AG04449 (cell line): ENCODE data around the gene BTBD2.

ENCODE experiments used
- CTCF ChIA-PET: fragments of 350-600 bp; formaldehyde crosslinking; extraction: SDS; loops from one replicate; lab custom pipeline; 2021; ENCODE audit warnings: antibody characterized with exemption; lab: Yijun Ruan, JAX
- POLR2A ChIA-PET: fragments of 400-600, 350-600 bp; formaldehyde crosslinking; extraction: SDS; loops from one replicate; lab custom pipeline; 2020; ENCODE audit warnings: antibody characterized with exemption, inconsistent platforms; lab: Yijun Ruan, JAX
- DNase-seq: peaks from one replicate; pipeline ENCODE4 v3.0.0-alpha.2; 2010; ENCODE audit warnings: low read depth, low spot score
- H3K4me3 ChIP-seq: 2 replicates; pipeline ENCODE4 v1.5.1; 2011; ENCODE audit warnings: low read depth, mild to moderate bottlenecking, control low read depth, low read length
- TF ChIP-seq, protein P1 (sequence below): IDR thresholded peaks from one replicate; pipeline ENCODE4 v1.5.1; 2011; ENCODE audit warnings: mild to moderate bottlenecking, moderate library complexity, low read length, control low read depth, inconsistent platforms; ENCODE audit not compliant: insufficient read depth; ENCODE audit errors: missing control alignments

BTBD2 gene

DNA sequence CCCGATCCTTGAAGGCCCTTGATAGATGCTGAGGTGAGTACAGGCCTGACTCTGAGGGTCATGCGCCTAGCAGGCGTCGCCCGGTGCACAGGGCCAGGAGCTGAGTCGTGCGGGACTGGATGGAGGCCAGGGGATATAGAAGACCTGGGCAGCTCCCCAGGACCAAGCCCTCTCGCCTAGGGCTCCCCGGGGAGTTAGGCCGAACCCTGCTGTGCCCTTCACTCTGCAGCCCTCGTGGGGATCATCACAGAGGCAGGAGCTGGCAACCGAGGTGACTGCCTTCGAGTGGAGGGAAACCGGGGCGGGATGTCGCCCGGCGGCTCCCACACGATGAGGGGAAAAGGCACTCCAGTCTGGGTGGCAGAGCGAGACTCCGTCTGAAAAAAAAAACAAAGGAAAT is 62.9 kb downstream of the BTBD2 start:
- ChIA-PET POLR2A (no interaction called here), CTCF (interaction anchor here (1.5 kb wide), 1 partner anchor 24 kb away, joined by 4 read pairs; no protein-coding TSS in a partner anchor)
- TF ChIP-seq, protein P1, sequence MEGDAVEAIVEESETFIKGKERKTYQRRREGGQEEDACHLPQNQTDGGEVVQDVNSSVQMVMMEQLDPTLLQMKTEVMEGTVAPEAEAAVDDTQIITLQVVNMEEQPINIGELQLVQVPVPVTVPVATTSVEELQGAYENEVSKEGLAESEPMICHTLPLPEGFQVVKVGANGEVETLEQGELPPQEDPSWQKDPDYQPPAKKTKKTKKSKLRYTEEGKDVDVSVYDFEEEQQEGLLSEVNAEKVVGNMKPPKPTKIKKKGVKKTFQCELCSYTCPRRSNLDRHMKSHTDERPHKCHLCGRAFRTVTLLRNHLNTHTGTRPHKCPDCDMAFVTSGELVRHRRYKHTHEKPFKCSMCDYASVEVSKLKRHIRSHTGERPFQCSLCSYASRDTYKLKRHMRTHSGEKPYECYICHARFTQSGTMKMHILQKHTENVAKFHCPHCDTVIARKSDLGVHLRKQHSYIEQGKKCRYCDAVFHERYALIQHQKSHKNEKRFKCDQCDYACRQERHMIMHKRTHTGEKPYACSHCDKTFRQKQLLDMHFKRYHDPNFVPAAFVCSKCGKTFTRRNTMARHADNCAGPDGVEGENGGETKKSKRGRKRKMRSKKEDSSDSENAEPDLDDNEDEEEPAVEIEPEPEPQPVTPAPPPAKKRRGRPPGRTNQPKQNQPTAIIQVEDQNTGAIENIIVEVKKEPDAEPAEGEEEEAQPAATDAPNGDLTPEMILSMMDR: no peak
- H3K4me3 ChIP-seq: no peak overlapping the region
- DNase-seq: no peak

DNA sequence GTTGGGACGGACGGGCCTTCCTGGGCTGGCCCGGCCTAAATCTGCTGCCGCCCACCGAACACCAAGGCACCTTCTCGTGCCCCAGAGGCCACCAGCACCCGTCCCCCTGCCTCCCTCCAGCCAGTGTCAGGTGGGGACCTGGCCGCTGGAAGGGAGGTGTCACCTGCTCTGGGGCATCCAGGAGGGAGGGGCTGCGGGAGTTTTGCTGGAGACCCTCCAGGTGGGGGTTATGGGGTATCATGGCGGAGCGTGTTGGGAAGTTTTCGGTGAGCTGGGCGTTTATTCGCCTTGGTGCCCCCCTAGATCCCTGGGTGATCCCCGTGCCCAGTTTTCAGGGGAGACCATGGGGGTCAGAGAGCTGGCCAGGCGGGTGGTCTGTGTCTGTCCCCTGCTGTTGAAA is 64.9 kb downstream of the BTBD2 start:
- CTCF ChIA-PET: no interaction called here
- POLR2A ChIA-PET: no interaction called here
- no peak for DNase-seq
- H3K4me3 ChIP-seq: no peak overlapping the region
- TF ChIP-seq, protein P1: no peak

DNA sequence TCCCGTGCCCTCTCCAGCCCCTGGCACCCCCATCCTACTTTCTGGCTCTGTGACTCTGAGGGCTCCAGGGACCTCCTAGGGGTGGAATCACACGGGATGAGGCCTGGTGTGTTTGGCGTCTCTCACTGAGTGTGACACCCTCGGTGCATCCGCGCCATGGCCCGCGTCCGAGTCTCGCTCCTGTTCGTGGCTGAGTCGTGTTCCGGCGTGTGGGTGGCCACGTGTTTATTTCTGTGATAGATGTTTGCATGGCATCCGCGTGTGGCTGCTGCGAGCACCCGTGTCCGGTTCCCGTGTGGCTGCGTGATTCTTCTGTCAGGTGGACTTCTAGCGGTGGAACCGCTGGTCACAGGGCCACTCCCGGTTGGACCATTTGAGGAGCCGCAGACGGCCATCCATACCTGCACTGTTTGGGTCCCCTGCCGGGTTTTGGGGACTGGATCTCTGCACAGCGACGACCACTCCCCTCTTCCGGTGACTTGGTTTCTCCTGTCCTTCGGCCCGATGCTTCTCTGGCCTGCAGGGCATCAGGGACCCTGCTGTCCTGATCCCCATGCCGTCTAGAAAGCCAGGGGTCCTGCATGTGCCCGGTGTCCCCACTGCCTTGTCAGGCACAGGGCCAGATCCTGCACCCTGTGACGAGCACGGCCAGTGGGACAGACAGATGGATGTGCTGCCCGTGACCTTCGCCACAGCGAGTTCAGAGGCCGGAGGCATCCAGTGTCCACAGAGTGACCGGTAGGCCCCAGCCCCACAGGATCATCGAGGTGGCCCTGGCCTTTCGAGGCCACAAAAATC is 66.0 kb downstream of the BTBD2 start:
- no peak for DNase-seq
- ChIA-PET CTCF (no interaction called here), POLR2A (no interaction called here)
- TF ChIP-seq, protein P1: no peak
- H3K4me3 ChIP-seq: no peak overlapping the region

DNA sequence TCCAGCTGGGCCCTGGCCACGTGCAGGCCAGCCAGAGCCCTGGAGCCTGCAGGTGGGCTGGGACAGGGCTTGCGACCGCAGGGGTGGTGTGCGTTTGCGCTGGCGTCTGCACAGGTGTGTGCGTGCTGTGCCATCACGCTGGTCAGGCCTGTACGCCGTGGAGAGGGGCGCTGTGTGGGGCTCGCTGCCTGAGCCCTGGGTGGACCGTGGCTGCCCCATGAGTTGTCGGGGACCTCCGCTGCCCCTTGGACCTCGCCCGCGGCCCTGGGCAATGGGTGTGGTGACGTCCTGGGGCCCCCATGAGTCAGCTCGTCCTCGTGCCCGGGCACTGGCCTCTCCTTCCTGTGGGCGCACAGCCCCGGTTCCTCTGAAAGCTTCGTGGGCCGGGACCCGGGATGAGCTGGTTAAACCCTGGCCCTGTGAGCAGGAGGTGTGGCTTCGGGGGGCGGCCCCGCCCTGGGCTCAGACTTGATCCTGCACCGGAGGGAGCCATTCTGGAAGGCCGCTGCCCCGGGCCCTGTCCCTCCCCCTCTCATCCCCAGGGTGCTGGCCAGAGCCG is 67.8 kb downstream of the BTBD2 start:
- TF ChIP-seq, protein P1: no peak
- ChIA-PET CTCF (interaction anchor here (1.7 kb wide), 1 partner anchor 18 kb away, joined by 6 read pairs; no protein-coding TSS in a partner anchor), POLR2A (no interaction called here)
- DNase-seq: no peak
- H3K4me3 ChIP-seq: no peak overlapping the region

DNA sequence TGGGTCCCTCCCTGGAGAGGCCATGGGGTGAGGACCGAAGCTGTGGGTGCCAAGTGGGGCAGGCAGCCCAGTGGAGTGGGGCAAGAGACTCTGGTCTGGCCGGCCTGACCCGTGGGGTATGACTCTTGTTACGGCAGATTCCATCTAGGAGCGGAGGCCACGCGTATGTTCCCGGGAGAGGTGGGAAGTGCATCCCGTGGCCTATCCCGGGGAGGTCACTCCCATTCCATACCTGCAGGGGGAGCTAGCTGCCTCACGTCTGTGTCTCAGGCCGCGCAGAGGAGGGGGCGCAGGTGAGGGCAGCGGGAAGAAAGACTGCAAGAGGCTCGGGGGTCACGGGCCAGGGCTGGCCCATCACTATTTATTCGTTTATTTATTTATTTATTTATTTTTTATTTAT is 69.6 kb downstream of the BTBD2 start:
- no peak overlapping the region for H3K4me3 ChIP-seq
- DNase-seq: no peak
- TF ChIP-seq, protein P1: peak; percentile 65
- POLR2A ChIA-PET: interaction anchor here (0.7 kb wide), 1 partner anchor 111 kb away, joined by 3 read pairs; no protein-coding TSS in a partner anchor
- CTCF ChIA-PET: interaction anchor here (0.8 to 1.2 kb wide), 5 partner anchors 11 to 124 kb away, joined by 3 to 4 read pairs (median 3); no protein-coding TSS in a partner anchor
